ENCODE results near the gene NEGR1.

DNA sequence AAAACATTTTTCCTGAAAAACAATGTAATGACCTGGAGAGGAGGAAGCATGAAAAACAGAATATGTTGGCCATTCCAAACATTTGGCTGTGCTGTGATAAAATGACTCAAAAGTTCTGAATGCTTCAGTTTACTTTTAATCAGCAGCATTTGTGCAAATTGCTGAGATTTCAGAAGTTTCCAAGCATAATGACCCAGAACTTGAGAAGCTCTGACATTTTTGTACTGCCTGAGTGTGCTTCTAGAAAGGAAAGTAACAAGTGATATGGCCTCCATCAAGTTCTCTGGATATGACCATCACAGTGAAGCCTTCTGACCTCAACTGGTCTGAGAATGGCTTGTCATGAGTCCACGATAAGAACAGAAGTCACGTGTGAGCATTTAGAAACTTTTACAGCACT, 918.1 kb downstream of the NEGR1 start:
- TF ChIP-seq EZH2 (IDR thresholded peaks at IDR 0.05; ENCODE audit: borderline replicate concordance, insufficient read depth, low read length, poor library complexity, severe bottlenecking): no peak
- TF ChIP-seq, protein P1, sequence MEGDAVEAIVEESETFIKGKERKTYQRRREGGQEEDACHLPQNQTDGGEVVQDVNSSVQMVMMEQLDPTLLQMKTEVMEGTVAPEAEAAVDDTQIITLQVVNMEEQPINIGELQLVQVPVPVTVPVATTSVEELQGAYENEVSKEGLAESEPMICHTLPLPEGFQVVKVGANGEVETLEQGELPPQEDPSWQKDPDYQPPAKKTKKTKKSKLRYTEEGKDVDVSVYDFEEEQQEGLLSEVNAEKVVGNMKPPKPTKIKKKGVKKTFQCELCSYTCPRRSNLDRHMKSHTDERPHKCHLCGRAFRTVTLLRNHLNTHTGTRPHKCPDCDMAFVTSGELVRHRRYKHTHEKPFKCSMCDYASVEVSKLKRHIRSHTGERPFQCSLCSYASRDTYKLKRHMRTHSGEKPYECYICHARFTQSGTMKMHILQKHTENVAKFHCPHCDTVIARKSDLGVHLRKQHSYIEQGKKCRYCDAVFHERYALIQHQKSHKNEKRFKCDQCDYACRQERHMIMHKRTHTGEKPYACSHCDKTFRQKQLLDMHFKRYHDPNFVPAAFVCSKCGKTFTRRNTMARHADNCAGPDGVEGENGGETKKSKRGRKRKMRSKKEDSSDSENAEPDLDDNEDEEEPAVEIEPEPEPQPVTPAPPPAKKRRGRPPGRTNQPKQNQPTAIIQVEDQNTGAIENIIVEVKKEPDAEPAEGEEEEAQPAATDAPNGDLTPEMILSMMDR (IDR thresholded peaks at IDR 0.05; ENCODE audit: poor library complexity, severe bottlenecking): no peak
- no peak for TF ChIP-seq SMC3 (conservative IDR thresholded peaks at IDR 0.05; ENCODE audit: poor library complexity)
- no peak for TF ChIP-seq RAD21 (conservative IDR thresholded peaks at IDR 0.05)
- no peak for TF ChIP-seq POLR2AphosphoS5 (IDR thresholded peaks at IDR 0.05)
